SK-N-SH (cell line): ENCODE measurements around the gene AUH. TPM values are rescaled to one million over a fixed set of nuclear protein-coding genes. Genes with fewer than 3 reads are reported as not detected.

Experiments
- CTCF ChIA-PET: fragments of 300-600, 350-600 bp; formaldehyde crosslinking; extraction: SDS; loops from one replicate; lab custom pipeline; 2021; lab: Yijun Ruan, JAX
- POLR2A ChIA-PET: fragments of 350-600 bp; sonication (Branson Sonifier 250); formaldehyde crosslinking; extraction: SDS; loops from one replicate; lab custom pipeline; 2020; ENCODE audit warnings: antibody characterized with exemption, inconsistent platforms; lab: Yijun Ruan, JAX
- DNase-seq: peaks from one replicate; pipeline ENCODE4 v3.0.0; 2012
- H2AFZ ChIP-seq: fragments of 200-600 bp; sonication (generic); 2 replicates; pipeline ENCODE4 v1.8.1; 2016; ENCODE audit warnings: antibody characterized with exemption, mild to moderate bottlenecking, low read depth
- H3F3A ChIP-seq: fragments of 200-600 bp; sonication (generic); replicated peaks from 2 replicates; pipeline ENCODE3; 2016; ENCODE audit warnings: antibody characterized with exemption, mild to moderate bottlenecking; ENCODE audit not compliant: insufficient read depth
- H3K27ac ChIP-seq, 2 experiments: fragments of 200-500 bp in 1 of 2; fragments of 200-600 bp in 1 of 2; sonication (Bioruptor generic) in 1 of 2; sonication (generic), shearing (Covaris generic) in 1 of 2; 2 replicates each; pipeline versions ENCODE4 v1.5.1 to v1.6.1; 2014 to 2016; ENCODE audit warnings: low read depth in 2 of 2, inconsistent platforms in 1 of 2, low read length in 1 of 2, mild to moderate bottlenecking in 1 of 2, mixed read lengths in 1 of 2
- H3K27me3 ChIP-seq: fragments of 200-600 bp; sonication (generic), shearing (Covaris generic); 2 replicates; pipeline ENCODE4 v1.6.1; 2016; ENCODE audit warnings: mixed run types; ENCODE audit not compliant: insufficient read depth
- H3K36me3 ChIP-seq, 2 experiments: fragments of 200-500 bp in 1 of 2; fragments of 200-600 bp in 1 of 2; sonication (Bioruptor generic) in 1 of 2; sonication (generic) in 1 of 2; replicated peaks in 1 of 2; 2 replicates each; pipeline versions ENCODE3 to v1.5.1; 2014 to 2016; ENCODE audit warnings: low read length in 1 of 2, mild to moderate bottlenecking in 1 of 2; ENCODE audit not compliant: insufficient read depth in 2 of 2, control insufficient read depth in 1 of 2
- H3K4me1 ChIP-seq, 2 experiments: fragments of 200-500 bp in 1 of 2; fragments of 200-600 bp in 1 of 2; sonication (Bioruptor generic) in 1 of 2; sonication (generic), shearing (Covaris generic) in 1 of 2; 2 replicates each; pipeline versions ENCODE4 v1.5.1 to v1.6.1; 2014 to 2016; ENCODE audit warnings: low read depth in 1 of 2, low read length in 1 of 2, mixed run types in 1 of 2; ENCODE audit not compliant: insufficient read depth in 2 of 2, control insufficient read depth in 1 of 2
- H3K4me2 ChIP-seq: fragments of 200-600 bp; sonication (generic), shearing (Covaris generic); 2 replicates; pipeline ENCODE4 v1.6.1; 2017; ENCODE audit warnings: mixed run types
- H3K4me3 ChIP-seq, 2 experiments: fragments of 200-500 bp in 1 of 2; fragments of 200-600 bp in 1 of 2; sonication (Bioruptor generic) in 1 of 2; sonication (generic), shearing (Covaris generic) in 1 of 2; 2 replicates each; pipeline versions ENCODE4 v1.5.1 to v1.8.1; 2014 to 2016; ENCODE audit warnings: low read depth in 2 of 2, inconsistent platforms in 1 of 2, low read length in 1 of 2, mild to moderate bottlenecking in 1 of 2, mixed read lengths in 1 of 2, moderate library complexity in 1 of 2
- H3K79me2 ChIP-seq: fragments of 200-600 bp; sonication (generic); 2 replicates; pipeline ENCODE4 v1.8.1; 2017; ENCODE audit warnings: mild to moderate bottlenecking; ENCODE audit not compliant: insufficient read depth
- H3K9ac ChIP-seq: fragments of 200-600 bp; sonication (generic); 2 replicates; pipeline ENCODE4 v1.6.1; 2017; ENCODE audit warnings: mixed run types
- H3K9me2 ChIP-seq: fragments of 200-600 bp; sonication (generic); 2 replicates; pipeline ENCODE4 v1.6.1; 2017; ENCODE audit warnings: mixed run types
- H3K9me3 ChIP-seq: fragments of 200-600 bp; sonication (generic); 2 replicates; pipeline ENCODE4 v1.6.1; 2017; ENCODE audit warnings: mixed run types, mild to moderate bottlenecking, moderate library complexity
- H4K20me1 ChIP-seq: fragments of 200-600 bp; sonication (generic); 2 replicates; pipeline ENCODE4 v1.6.1; 2017; ENCODE audit warnings: mild to moderate bottlenecking, mixed run types; ENCODE audit not compliant: insufficient read depth
- CHD2 ChIP-seq: fragments of 150-350 bp; IDR thresholded peaks from 2 replicates; pipeline ENCODE4 v1.6.1; 2018; ENCODE audit warnings: low read length; ENCODE audit not compliant: partially characterized antibody
- ELF1 ChIP-seq: IDR thresholded peaks from 2 replicates; pipeline ENCODE4 v1.4.0; 2012
- EP300 ChIP-seq, 2 experiments: IDR thresholded peaks; 2 replicates each; pipeline versions ENCODE4 v1.4.0 to v1.6.1; 2012; ENCODE audit warnings: borderline replicate concordance in 1 of 2, low read depth in 1 of 2, low read length in 1 of 2
- FOSL2 ChIP-seq: IDR thresholded peaks from 2 replicates; pipeline ENCODE4 v1.4.0; 2012; ENCODE audit warnings: low read depth, mild to moderate bottlenecking, moderate library complexity, borderline replicate concordance
- FOXJ3 ChIP-seq: sonication (generic); formaldehyde crosslinking; IDR thresholded peaks from 2 replicates; pipeline ENCODE4 v1.5.1; 2020; ENCODE audit warnings: mild to moderate bottlenecking, missing genetic modification reagents
- JUND ChIP-seq: IDR thresholded peaks from 2 replicates; pipeline ENCODE4 v1.4.0; 2012
- MEF2A ChIP-seq: IDR thresholded peaks from 2 replicates; pipeline ENCODE4 v1.4.0; 2012; ENCODE audit warnings: low read depth, borderline replicate concordance
- NFIC ChIP-seq: IDR thresholded peaks from 2 replicates; pipeline ENCODE4 v1.4.0; 2012; ENCODE audit warnings: borderline replicate concordance
- PBX3 ChIP-seq: IDR thresholded peaks from 2 replicates; pipeline ENCODE4; 2012
- POLR2AphosphoS5 ChIP-seq: IDR thresholded peaks from 2 replicates; pipeline ENCODE4 v1.6.1; 2012; ENCODE audit warnings: low read depth, low read length
- RCOR1 ChIP-seq: fragments of 150-350 bp; IDR thresholded peaks from 2 replicates; pipeline ENCODE4 v1.6.1; 2017; ENCODE audit warnings: antibody characterized with exemption, low read length
- REST ChIP-seq: IDR thresholded peaks from 2 replicates; pipeline ENCODE4 v1.6.1; 2012; ENCODE audit warnings: mild to moderate bottlenecking, low read depth, low read length, moderate library complexity
- SMC3 ChIP-seq: IDR thresholded peaks from 2 replicates; pipeline ENCODE4 v1.6.1; 2012; ENCODE audit warnings: low read depth, low read length, improper control_type of control experiment
- TCF12 ChIP-seq: IDR thresholded peaks from 2 replicates; pipeline ENCODE4 v1.4.0; 2012
- TEAD4 ChIP-seq: IDR thresholded peaks from 2 replicates; pipeline ENCODE4 v1.4.0; 2012; ENCODE audit warnings: mild to moderate bottlenecking, borderline replicate concordance; ENCODE audit not compliant: insufficient read depth
- WGBS: methylation state at CpG from one replicate; pipeline ENCODE4 v1.1.6; 2017; ENCODE audit warnings: low lambda C conversion rate; 5-methylcytosine and 5-hydroxymethylcytosine counted together
- polyA plus RNA-seq, 3 experiments: library from polyadenylated mRNA; depleted of rRNA; stranded (reverse); fragments of >200 nt; gene quantifications; 2 replicates each; pipeline ENCODE4 v1.2.3, GENCODE V29; 2012

AUH gene
- polyA plus RNA-seq, 1 of the 3 experiments (the other 2 are of a cell fraction) = 7.6 TPM

DNA sequence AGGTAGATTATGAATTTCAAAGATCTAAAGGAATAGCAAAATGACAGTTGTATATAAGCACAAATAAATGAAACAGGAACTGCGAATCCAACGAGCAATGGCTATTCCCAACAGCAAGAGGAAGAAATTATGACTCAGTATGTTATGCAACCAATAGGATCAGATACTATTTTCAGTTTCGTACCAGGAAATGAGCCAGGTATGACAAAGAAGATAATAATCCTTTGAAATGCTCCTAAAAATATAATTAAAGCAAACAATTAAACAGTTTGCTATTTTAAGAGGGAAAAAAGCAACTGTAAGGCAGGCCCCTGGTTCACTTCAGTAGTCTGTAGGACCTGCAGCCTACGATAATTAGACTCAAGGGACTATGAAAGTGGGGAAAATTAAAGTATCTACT lies 58.9 kb downstream of the AUH start:
- H3K36me3 ChIP-seq = peaks cover 0 to 4% of the 10 kb centered on the region in 2 experiments
- H2AFZ ChIP-seq = peak overlapping the region; percentile 63; the same call in 1 of the 2 replicates
- H3K9me3 ChIP-seq = no peaks in the 10 kb centered on the region
- CTCF ChIA-PET = interaction anchor here (0.6 kb wide), 1 partner anchor 1851 kb away, joined by 3 read pairs; no protein-coding TSS in a partner anchor
- H3K4me1 ChIP-seq = peaks cover 0 to 19% of the 10 kb centered on the region in 2 experiments; a peak in 1 of 4 replicates
- no peak overlapping the region for H3K4me3 ChIP-seq
- no peak for DNase-seq
- H3K9ac ChIP-seq = no peak overlapping the region
- no peaks in the 10 kb centered on the region for H3K27me3 ChIP-seq
- H3K9me2 ChIP-seq = no peaks in the 10 kb centered on the region
- TF ChIP-seq REST (no peak), MEF2A (peak; percentile 97), PBX3 (peak; percentile 28; the same call in 1 of the 2 replicates), POLR2AphosphoS5 (peak; percentile 21; the same call in 1 of the 2 replicates), FOXJ3 (CRISPR knock-in tag) (no peak), TEAD4 (0 out of 2 replicates have a peak, but pooled peaks have one; percentile 33), SMC3 (no peak), JUND (peak; percentile 77), ELF1 (peak; percentile 41; the same call in 1 of the 2 replicates), TCF12 (peak; percentile 46; the same call in 1 of the 2 replicates), EP300 (IDR thresholded peaks at IDR 0.05; ENCODE audit: borderline replicate concordance in 1 of 2, low read depth in 1 of 2, low read length in 1 of 2) (peak in 1 of 2 experiments; percentile 73; a peak in 2 of 4 replicates), CHD2 (no peak), RCOR1 (no peak), NFIC (peak; percentile 59; the same call in 1 of the 2 replicates), FOSL2 (peak; percentile 87; the same call in 1 of the 2 replicates)
- TF ChIP-seq, all 33 proteins: peak for 10
- POLR2A ChIA-PET = no interaction called here
- peak overlapping the region; percentile 54 for H3K4me2 ChIP-seq
- no peaks in the 10 kb centered on the region for H3K79me2 ChIP-seq
- no peaks in the 10 kb centered on the region for H4K20me1 ChIP-seq
- H3K27ac ChIP-seq = peak overlapping the region in 1 of 2 experiments; percentile 69; a peak in 2 of 4 replicates
- 26% methylated on average over 4 of the region's 4 CpGs for WGBS
- peaks cover 5% of the 10 kb centered on the region for H3F3A ChIP-seq
